ENCODE measurements around the gene UBTD1. TPM values are rescaled to one million over a fixed set of nuclear protein-coding genes. Genes with fewer than 3 reads are reported as not detected.

UBTD1 gene
- total RNA-seq, 4 donors from 2014 or later: 13.7 to 40.0 (median 23.3) TPM

GRCh38 chr10:97577701-97578100, 79.0 kb downstream of the UBTD1 start:
- Histone ChIP-seq H3K9me3 (no peaks in the 10 kb centered on the region), H3K36me3 (peaks cover 0 to 21% of the 10 kb centered on the region in 2 donors), H3K27me3 (no peaks in the 10 kb centered on the region), H3K27ac (peak overlapping the region; percentile 90 to 92 (median 91)), H3K4me3 (no peak overlapping the region), H3K4me1 (peaks cover 28 to 30% of the 10 kb centered on the region in 2 donors)
- in situ Hi-C loops (cut with MboI; ENCODE audit: low sequenced_read_pairs in 4 of 4): no loop called here
- no peak for ATAC-seq
- DNase-seq: no peak
- TF ChIP-seq CTCF (IDR thresholded peaks at IDR 0.05 in 4 of 5, conservative IDR thresholded peaks at IDR 0.05 in 1 of 5) (no peak), POLR2A (IDR thresholded peaks at IDR 0.05) (no peak)
- intact Hi-C loops (cut with DNase I; ENCODE audit: low total_unique reads): no loop called here

- no peaks in the 10 kb centered on the region for H3K9me3 ChIP-seq
- TF ChIP-seq CTCF (IDR thresholded peaks at IDR 0.05 in 4 of 5, conservative IDR thresholded peaks at IDR 0.05 in 1 of 5) (no peak), POLR2A (IDR thresholded peaks at IDR 0.05) (no peak)
- peaks cover 0 to 21% of the 10 kb centered on the region in 2 donors for H3K36me3 ChIP-seq
- intact Hi-C loops (cut with DNase I; ENCODE audit: low total_unique reads) (no loop called here), in situ Hi-C loops (cut with MboI; ENCODE audit: low sequenced_read_pairs in 4 of 4) (no loop called here)
- no peak for ATAC-seq
- peaks cover 27% of the 10 kb centered on the region in 2 donors for H3K4me1 ChIP-seq
- H3K27ac ChIP-seq: peak overlapping the region; percentile 90 to 92 (median 91)
- H3K4me3 ChIP-seq: no peak overlapping the region
- no peak for DNase-seq
- H3K27me3 ChIP-seq: no peaks in the 10 kb centered on the region
Observed at GRCh38 chr10:97578171-97578844, 79.6 kb downstream of the UBTD1 start.

GRCh38 chr10:97580421-97581367, 82.0 kb downstream of the UBTD1 start:
- peaks cover 0 to 21% of the 10 kb centered on the region in 2 donors for H3K36me3 ChIP-seq

GRCh38 chr10:97582169-97582568, 83.4 kb downstream of the UBTD1 start:
- Histone ChIP-seq H3K27ac (peak overlapping the region; percentile 83 to 94 (median 92)), H3K27me3 (no peaks in the 10 kb centered on the region), H3K4me3 (no peak overlapping the region), H3K4me1 (peaks cover 6 to 24% of the 10 kb centered on the region in 2 donors), H3K36me3 (peaks cover 0 to 17% of the 10 kb centered on the region in 2 donors), H3K9me3 (no peaks in the 10 kb centered on the region)
- TF ChIP-seq POLR2A (IDR thresholded peaks at IDR 0.05): no peak
- TF ChIP-seq CTCF (IDR thresholded peaks at IDR 0.05 in 4 of 5, conservative IDR thresholded peaks at IDR 0.05 in 1 of 5): no peak
- intact Hi-C loops (cut with DNase I; ENCODE audit: low total_unique reads): no loop called here
- ATAC-seq (no peak), DNase-seq (no peak)
- in situ Hi-C loops (cut with MboI; ENCODE audit: low sequenced_read_pairs in 4 of 4): no loop called here

More at GRCh38 chr10:97580421-97581367, 82.0 kb downstream of the UBTD1 start:
- intact Hi-C loops (cut with DNase I; ENCODE audit: low total_unique reads): no loop called here
- DNase-seq (no peak), ATAC-seq (no peak)
- H3K4me3 ChIP-seq: no peak overlapping the region
- in situ Hi-C loops (cut with MboI; ENCODE audit: low sequenced_read_pairs in 4 of 4): no loop called here
- TF ChIP-seq POLR2A (IDR thresholded peaks at IDR 0.05): no peak
- no peak for TF ChIP-seq CTCF (IDR thresholded peaks at IDR 0.05 in 4 of 5, conservative IDR thresholded peaks at IDR 0.05 in 1 of 5)
- H3K4me1 ChIP-seq: peaks cover 12 to 27% of the 10 kb centered on the region in 2 donors
- H3K27ac ChIP-seq: peak overlapping the region; percentile 54 to 92 (median 76)
- H3K27me3 ChIP-seq: no peaks in the 10 kb centered on the region
- no peaks in the 10 kb centered on the region for H3K9me3 ChIP-seq

All from gastrocnemius medialis (tissue), 4 donors.